Measurements from ENCODE around the gene AKR1D1. TPM values are rescaled to one million over a fixed set of nuclear protein-coding genes. Genes with fewer than 3 reads are reported as not detected.

Gene AKR1D1
- total RNA-seq, 1 experiment from 2014 or later: 0.10 TPM

- Histone ChIP-seq H3K4me1 (ENCODE audit: control insufficient read depth in 1 of 2, insufficient read depth in 2 of 2, low read length in 2 of 2) (peaks cover 0 to 5% of the 10 kb centered on the region in 2 experiments; a peak in 1 of 4 replicates), H3K4me2 (ENCODE audit: low read length) (no peak overlapping the region), H3K9me2 (ENCODE audit: insufficient read depth) (no peaks in the 10 kb centered on the region), H3K4me3 (replicated peaks in 1 of 2; ENCODE audit: low read depth in 1 of 2, low read length in 2 of 2) (no peak overlapping the region), H3K9ac (ENCODE audit: low read length) (no peak overlapping the region), H2AFZ (ENCODE audit: low read depth, low read length, poor library complexity, severe bottlenecking) (no peak overlapping the region), H3K27ac (ENCODE audit: low read depth, low read length) (no peak overlapping the region), H3K79me2 (ENCODE audit: insufficient read depth, low read length) (no peaks in the 10 kb centered on the region), H3K27me3 (ENCODE audit: insufficient read depth, low read length) (no peaks in the 10 kb centered on the region), H4K20me1 (ENCODE audit: insufficient read depth) (no peaks in the 10 kb centered on the region), H3K9me3 (ENCODE audit: control insufficient read depth in 1 of 2, insufficient read depth in 1 of 2, low read depth in 1 of 2, low read length in 2 of 2) (no peaks in the 10 kb centered on the region), H3K36me3 (ENCODE audit: control insufficient read depth in 1 of 2, insufficient read depth in 2 of 2, low read length in 2 of 2) (no peaks in the 10 kb centered on the region)
- ATAC-seq (no peak), DNase-seq (ENCODE audit: low read depth, low spot score) (no peak)
- no TSS peak for BruUV-seq (replicated peaks)
- RAD21 ChIA-PET (ENCODE audit: low non-redundant PET in 1 of 2, low total read pairs in 2 of 2, uncharacterized antibody in 2 of 2, unreplicated experiment in 2 of 2): no interaction called here
- TF ChIP-seq POLR2A (IDR thresholded peaks at IDR 0.05; ENCODE audit: borderline replicate concordance, extremely low read depth, insufficient read depth, insufficient read length) (no peak), RAD21 (IDR thresholded peaks at IDR 0.05; ENCODE audit: low read depth) (no peak), EZH2phosphoT487 (IDR thresholded peaks at IDR 0.05; ENCODE audit: borderline replicate concordance) (no peak), ZBTB33 (IDR thresholded peaks at IDR 0.05; ENCODE audit: extremely low read depth, insufficient replicate concordance, low read length) (no peak), EGR1 (IDR thresholded peaks at IDR 0.05; ENCODE audit: low read depth) (no peak), ZNF274 (IDR thresholded peaks at IDR 0.05; ENCODE audit: low read depth, low read length) (no peak), SP1 (IDR thresholded peaks at IDR 0.05; ENCODE audit: low read depth) (no peak), ZFX (IDR thresholded peaks at IDR 0.05) (no peak), SIN3A (IDR thresholded peaks at IDR 0.05; ENCODE audit: low read depth) (no peak), REST (IDR thresholded peaks at IDR 0.05; ENCODE audit: low read depth) (no peak), JUND (IDR thresholded peaks at IDR 0.05) (no peak), ELF1 (IDR thresholded peaks at IDR 0.05; ENCODE audit: borderline replicate concordance, low read depth) (no peak), FOSL1 (IDR thresholded peaks at IDR 0.05; ENCODE audit: low read depth) (no peak), YY1 (IDR thresholded peaks at IDR 0.05; ENCODE audit: extremely low read depth, insufficient replicate concordance, low read depth, low read length) (no peak), TCF7L2 (IDR thresholded peaks at IDR 0.05; ENCODE audit: borderline replicate concordance, extremely low read depth, insufficient read depth, insufficient read length) (no peak), MAX (IDR thresholded peaks at IDR 0.05) (no peak), CEBPB (IDR thresholded peaks at IDR 0.05; ENCODE audit: low read depth) (no peak), POLR2AphosphoS5 (IDR thresholded peaks at IDR 0.05; ENCODE audit: low read depth, low read length) (no peak), CBX3 (IDR thresholded peaks at IDR 0.05; ENCODE audit: low read depth) (no peak), CTCF (IDR thresholded peaks at IDR 0.05 in 2 of 3, conservative IDR thresholded peaks at IDR 0.05 in 1 of 3; ENCODE audit: borderline replicate concordance in 1 of 3, insufficient read depth in 1 of 3, low read depth in 2 of 3, low read length in 2 of 3) (no peak)
- CTCF ChIA-PET: no interaction called here
- POLR2A ChIA-PET: no interaction called here
- intact Hi-C loops (cut with micrococcal nuclease): no loop called here
These were observed 50.7 kb downstream of the AKR1D1 start for GRCh38 chr7:138126928-138127327.
